NCI-H1417 treated with DMSO at 0.1 percent for 48 hours (cell line): ENCODE data around the gene MKKS.
A peak's percentile ranks its signal among the peaks of the same experiment; 100 is the strongest.
"Not testable (repeated sequence)": the region's sequence is repeated elsewhere in the genome, so short reads cannot be mapped to it uniquely, and the experiment has no call there.

Source experiments
- DNase-seq: peaks from one replicate; lab custom pipeline; 2025; lab: John Stamatoyannopoulos, UW

MKKS gene

GRCh38 chr20:10449270-10449669 lies 15.2 kb upstream of the MKKS start:
- no peak for DNase-seq

DNA sequence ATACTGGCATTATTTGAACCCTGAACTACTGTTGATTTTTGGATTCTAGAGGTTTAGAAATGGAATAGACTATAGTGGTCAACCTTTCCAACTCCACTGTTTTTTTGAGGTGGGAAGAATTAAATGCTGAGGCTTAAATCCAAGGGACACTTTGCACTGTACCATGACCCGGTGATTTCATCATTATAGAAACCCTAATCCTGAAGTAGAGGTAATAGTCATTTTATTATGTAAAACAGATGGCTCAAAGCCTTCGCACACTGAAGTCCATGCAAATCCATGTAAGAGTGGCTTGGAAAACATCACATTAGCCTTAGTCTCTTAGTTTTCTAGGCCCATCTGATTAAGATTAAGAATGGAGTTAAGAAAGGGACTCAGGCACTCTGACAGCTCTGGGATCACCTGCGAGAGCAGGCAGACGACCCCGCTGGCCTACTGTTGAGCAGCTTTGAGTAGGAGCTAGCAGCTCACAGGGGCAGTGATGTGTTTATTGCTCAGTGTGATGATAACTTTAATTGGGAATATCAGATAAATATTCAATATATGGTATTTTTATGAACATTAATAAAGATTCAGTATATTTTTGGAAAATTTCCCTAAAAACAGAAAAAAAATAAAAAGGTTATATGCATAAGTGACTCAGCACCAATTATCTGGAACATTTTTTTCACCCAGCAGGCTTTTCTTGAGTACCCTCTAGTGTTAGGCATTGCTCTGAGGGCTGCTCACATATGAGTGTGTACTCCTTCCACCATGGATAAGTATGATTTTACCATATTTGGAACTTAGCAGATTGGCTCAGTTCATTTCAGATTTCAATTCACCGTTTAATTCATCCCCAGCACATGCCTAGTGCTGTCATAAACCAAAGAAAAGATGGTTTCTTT lies 14.5 kb upstream of the MKKS start:
- DNase-seq, result no peak

DNA sequence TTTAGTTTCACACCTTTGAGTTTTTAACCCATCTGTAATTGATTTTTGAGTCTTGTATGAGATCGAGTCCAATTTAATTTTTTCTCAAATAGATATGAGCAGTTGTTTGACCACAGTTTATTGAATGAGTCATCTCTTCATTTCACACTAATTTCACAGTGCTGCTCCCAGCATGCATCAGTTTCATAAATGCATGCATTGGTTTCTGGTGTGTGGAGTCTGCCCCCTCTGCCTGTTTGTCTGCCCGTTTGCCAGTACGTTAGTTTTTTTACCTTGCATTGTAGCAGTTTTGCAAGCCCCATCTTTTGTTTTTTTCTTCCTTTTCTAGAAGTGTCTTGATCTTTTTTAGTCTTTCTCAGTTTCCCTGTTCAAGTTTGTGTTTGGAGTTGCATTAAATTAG lies 13.0 kb upstream of the MKKS start:
- DNase-seq, result no peak

- no peak for DNase-seq
These were observed 11.7 kb upstream of the MKKS start for GRCh38 chr20:10445758-10446157.

DNA sequence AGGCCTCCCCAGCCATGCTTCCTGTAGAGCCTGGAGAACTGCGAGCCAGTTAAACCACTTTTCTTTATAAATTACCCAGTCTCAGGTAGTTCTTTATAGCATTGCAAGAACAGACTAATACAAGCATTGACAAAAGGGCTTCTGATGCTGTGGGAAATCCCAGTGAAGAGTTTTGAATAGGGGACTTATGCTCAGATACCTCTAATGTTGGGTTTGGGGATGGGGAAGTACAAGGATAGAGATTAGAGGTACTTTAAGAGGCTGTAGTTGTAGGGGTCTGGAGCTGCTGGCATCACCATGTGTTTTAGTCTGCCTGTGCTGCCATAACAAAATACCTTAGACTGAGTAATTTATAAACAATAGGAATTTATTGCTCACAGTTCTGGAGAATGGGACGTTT lies 9.9 kb upstream of the MKKS start:
- no peak for DNase-seq

- DNase-seq, result no peak
These were observed 4.2 kb upstream of the MKKS start for GRCh38 chr20:10438217-10438616.

DNA sequence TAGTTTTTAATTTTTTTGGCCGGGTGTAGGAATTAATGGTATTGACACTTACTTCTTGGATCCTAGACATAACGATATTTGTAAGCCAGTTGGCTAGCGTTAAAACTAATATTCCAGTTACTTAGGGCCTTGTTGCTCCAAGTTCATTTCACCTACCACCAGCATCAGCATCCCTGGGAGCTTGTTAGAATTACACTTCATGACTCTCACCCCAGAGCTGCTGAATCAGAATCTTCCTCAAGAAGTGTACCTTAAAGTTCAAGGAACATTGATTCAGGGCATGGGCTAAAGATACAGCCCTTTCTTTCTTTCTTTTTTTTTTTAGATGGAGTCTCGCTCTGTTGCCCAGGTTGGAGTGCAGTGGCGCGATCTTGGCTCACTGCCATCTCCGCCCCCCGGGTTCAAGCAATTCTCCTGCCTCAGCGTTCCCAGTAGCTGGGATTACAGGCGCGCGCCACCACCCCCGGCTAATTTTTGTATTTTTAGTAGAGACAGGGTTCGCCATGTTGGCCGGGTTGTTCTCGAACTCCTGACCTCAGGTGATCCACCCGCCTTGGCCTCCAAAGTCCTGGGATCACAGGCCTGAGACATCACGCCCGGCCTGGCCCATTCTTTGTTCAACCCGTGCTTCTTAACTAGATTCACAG lies 2.2 kb upstream of the MKKS start:
- DNase-seq, result no peak

DNA sequence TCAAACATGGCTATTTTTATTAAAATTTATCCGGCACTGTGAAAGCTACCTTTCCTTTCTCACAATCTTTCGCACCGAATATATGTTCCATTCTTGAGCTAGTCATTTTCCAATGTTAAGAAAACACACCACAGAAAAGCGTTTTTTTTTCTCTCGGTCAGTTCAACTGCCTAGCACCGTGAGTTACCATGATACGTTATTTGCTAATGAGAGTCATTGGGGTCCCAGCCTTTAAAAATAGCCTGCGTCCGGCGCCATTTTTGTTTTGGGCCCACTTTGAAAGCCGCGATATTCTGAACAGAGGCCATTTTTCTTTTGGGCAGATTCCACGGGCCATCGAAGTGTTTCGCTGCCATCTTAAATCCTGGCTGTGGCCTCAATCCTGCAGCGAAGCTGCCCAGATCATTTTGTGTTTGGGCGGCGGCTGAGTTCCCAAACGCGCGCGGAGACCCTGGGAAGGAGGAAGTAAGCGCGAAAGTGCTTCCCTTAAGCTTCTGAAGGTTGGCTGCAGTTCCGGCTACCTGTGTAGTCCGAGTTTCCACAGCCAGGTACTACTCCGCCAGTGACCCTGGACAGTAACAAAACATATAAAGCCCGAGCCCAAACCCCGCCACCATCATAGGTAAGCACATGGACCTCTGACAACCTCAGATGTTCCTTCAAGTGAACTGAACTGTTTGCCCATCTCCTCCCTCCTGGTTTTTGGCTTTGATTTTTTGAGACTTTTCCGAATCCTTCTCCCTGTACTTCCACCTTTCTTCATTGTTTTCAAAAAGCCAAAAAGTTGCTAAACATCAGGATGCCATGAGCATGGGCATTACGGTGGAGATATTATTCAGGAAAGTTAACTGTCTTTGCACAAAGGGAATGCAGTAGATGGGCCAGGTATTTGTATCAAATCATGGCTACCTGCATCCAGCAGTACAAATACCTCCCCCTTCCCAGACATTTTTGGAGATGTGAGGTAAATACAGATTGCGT lies 1.1 kb upstream of the MKKS start, which contains the start of gene SLX4IP:
SLX4IP (plus strand) TSS at position 474 of the 981 bp plus-strand sequence. CDS start 22,900 bp downstream, outside the sequence.
- DNase-seq, result peak; percentile 97

GRCh38 chr20:10434467-10434831 lies 427 bp upstream of the MKKS start:
- DNase-seq, result peak; percentile 99

DNA sequence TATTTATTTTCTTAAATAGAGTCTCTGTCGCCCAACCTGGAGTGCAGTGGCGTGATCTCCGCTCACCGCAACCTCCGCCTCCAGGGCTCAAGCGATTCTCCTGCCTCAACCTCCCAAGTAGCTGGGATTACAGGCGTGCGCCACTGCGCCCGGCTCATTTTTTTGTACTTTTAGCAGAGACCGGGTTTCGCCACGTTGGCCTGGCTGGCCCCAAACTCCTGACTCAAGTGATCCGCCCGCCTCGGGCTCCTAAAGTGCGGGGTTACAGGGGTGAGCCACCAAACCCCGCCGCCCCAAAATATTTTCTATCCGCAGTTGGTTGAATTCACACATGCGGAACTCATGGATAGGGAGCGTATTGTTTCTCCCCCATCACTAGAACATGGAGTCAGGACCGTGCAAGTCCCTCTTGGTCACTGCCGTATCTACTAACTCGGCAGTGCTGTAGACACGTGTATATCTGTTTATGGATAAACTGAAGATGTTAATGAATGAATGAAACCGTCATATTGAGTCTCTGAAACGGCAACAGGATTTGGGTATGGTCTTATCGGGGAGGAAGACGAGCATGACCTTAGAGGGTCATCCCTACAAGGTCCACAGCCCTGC lies 904 bp downstream of the MKKS start:
- no peak for DNase-seq

- no peak for DNase-seq
These were observed 1.9 kb downstream of the MKKS start for GRCh38 chr20:10432079-10432478.

- DNase-seq, result no peak
These were observed 3.3 kb downstream of the MKKS start for GRCh38 chr20:10430704-10431103.

GRCh38 chr20:10430000-10430466 lies 4.0 kb downstream of the MKKS start:
- DNase-seq, result no peak

DNA sequence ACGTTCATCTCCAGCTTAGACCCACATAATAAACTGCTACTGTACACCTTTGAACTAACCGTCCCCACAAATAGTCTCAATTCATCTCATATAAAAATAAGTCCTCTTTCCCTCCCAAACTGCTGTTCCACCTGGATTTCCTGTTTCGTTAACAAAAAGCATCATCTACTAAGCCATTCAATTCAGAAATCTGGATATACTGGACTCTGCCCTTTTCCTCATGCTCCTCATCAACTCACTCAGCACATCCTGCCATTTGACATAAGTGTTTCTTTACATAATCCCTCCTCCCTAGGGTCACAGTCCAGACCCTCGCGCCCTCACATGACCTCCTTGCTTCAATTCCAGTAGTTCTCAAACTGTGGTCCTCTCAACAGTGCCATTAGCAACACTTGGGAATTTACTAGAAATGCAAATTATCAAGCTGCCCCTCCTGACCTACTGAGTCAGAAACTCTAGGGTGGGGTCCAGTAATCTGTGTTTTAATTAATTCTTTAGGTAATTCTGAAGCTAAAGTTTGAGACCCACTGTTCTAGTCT lies 4.5 kb downstream of the MKKS start:
- DNase-seq, result no peak

GRCh38 chr20:10428008-10428407 lies 6.0 kb downstream of the MKKS start:
- DNase-seq, result no peak

DNA sequence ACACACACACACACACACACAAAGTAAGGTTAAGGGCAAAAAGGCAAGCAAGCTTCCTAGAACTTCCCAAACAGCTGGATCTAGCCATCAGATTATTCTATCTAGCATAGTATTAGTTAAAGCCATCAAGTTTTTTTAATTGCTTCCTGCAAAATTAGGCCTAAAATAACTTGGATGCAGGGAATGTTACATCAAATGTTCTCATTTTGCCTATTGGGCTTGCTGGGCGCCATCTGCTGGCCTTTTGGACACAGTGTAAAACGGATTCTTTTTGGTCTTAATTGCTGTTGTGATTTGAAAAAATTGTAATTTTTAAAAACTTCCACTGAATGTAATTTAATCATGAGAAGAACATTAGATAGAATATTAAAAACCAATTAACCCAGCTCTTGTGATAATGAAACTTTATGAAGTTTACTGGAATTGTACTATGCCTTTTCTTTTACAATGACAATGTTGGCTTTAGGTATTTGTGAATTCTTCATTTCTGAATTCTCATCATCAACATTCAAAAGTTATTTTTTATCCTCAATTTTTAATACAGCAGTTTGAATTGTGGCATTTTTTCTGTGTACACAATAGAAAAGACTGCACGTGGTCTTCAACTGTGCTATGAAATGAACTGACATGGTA lies 6.8 kb downstream of the MKKS start:
- DNase-seq, result no peak

- DNase-seq, result no peak
These were observed 10.3 kb downstream of the MKKS start for GRCh38 chr20:10423735-10424134.

DNA sequence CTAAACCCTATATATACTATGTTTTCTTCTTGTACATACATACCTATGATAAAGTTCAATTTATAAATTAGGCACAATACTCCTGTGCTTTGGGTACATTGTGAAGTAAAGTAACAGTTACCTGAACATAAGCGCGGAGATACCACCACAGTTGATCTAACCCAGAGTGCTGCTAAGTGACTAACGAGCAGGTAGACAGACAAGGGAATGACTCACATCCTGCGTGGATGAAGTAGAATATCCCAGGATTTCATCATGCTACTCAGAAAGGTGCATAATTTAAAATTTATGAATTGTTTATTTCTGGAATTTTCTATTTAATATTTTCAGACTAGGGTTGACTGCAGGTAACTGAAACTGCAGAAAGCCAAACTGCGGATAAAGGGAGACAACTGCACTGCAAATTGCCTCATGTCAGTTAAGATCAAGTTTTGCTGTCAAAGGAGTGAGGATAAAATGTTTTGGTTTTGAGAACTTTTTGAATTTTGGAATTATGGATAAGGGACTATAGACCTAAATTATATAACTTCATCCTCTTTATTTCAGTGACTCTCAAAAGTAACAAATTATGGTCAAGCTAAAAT lies 14.4 kb downstream of the MKKS start:
- DNase-seq, result no peak

DNA sequence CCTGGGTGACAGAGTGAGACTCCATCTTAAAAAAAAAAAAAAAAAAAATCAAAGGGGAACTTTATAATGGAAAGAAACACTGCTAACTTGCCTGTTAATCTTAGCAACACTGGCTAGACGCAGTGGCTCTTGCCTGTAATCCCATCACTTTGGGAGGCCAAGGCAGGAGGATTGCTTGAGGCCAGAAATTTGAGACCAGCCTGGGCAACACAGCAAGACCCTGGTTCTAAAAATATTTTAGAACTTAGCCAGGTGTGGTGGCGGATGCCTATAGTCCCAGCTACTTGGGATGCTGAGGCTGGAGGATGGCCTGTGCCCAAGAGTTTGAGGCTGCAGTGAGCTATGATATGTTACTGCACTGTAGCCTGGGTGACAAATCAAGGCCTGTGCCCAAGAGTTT lies 16.8 kb downstream of the MKKS start:
- DNase-seq, result not testable (repeated sequence)

GRCh38 chr20:10415013-10415650 lies 18.9 kb downstream of the MKKS start:
- DNase-seq, result no peak
